Urothelium cell line (cell line): ENCODE measurements around the gene SIK2.
"Not testable (repeated sequence)": the region's sequence is repeated elsewhere in the genome, so short reads cannot be mapped to it uniquely, and the experiment has no call there.

Experiments
- DNase-seq: peaks from one replicate; pipeline ENCODE4 v3.0.0; 2011; ENCODE audit warnings: low spot score, mixed read lengths
- FAIRE-seq: peaks from 2 replicates; lab custom pipeline; 2011; peaks lifted over from hg19 to GRCh38; lab: Jason Lieb, UNC

SIK2 gene

GRCh38 chr11:111654601-111655000 is 52.4 kb downstream of the SIK2 start:
- DNase-seq (no peak), FAIRE-seq (peak; percentile 5)

GRCh38 chr11:111655924-111656323 is 53.7 kb downstream of the SIK2 start:
- no peak for FAIRE-seq

GRCh38 chr11:111657905-111658304 is 55.7 kb downstream of the SIK2 start:
- FAIRE-seq, result not testable (repeated sequence)

More at GRCh38 chr11:111655924-111656323, 53.7 kb downstream of the SIK2 start:
- DNase-seq, result no peak

GRCh38 chr11:111658493-111658892 is 56.2 kb downstream of the SIK2 start:
- DNase-seq, FAIRE-seq: not testable (repeated sequence)

More at GRCh38 chr11:111657905-111658304, 55.7 kb downstream of the SIK2 start:
- not testable (repeated sequence) for DNase-seq

GRCh38 chr11:111659201-111660115 is 57.2 kb downstream of the SIK2 start:
- FAIRE-seq, result no peak
- no peak for DNase-seq

- DNase-seq (no peak), FAIRE-seq (no peak)
These were observed 58.6 kb downstream of the SIK2 start for GRCh38 chr11:111660822-111661221.

GRCh38 chr11:111663820-111664219 is 61.6 kb downstream of the SIK2 start:
- FAIRE-seq (no peak), DNase-seq (peak; percentile 11)

GRCh38 chr11:111665777-111666176 is 63.5 kb downstream of the SIK2 start:
- FAIRE-seq, result no peak
- peak; percentile 54 for DNase-seq

GRCh38 chr11:111668980-111669379 is 66.7 kb downstream of the SIK2 start:
- DNase-seq (no peak), FAIRE-seq (no peak)

GRCh38 chr11:111671383-111671782 is 69.1 kb downstream of the SIK2 start:
- no peak for DNase-seq
- peak; percentile 79 for FAIRE-seq

- no peak for FAIRE-seq
- DNase-seq, result no peak
These were observed 70.7 kb downstream of the SIK2 start for GRCh38 chr11:111672949-111673348.

GRCh38 chr11:111674941-111675340 is 72.7 kb downstream of the SIK2 start:
- FAIRE-seq (peak; percentile 23), DNase-seq (no peak)

GRCh38 chr11:111675891-111676290 is 73.6 kb downstream of the SIK2 start:
- DNase-seq, result no peak
- FAIRE-seq, result no peak

- no peak for FAIRE-seq
- peak; percentile 52 for DNase-seq
These were observed 74.8 kb downstream of the SIK2 start for GRCh38 chr11:111676878-111677585.

- DNase-seq (no peak), FAIRE-seq (no peak)
These were observed 78.4 kb downstream of the SIK2 start for GRCh38 chr11:111680486-111681175.

GRCh38 chr11:111683806-111684205 is 81.6 kb downstream of the SIK2 start:
- FAIRE-seq, result no peak
- no peak for DNase-seq

GRCh38 chr11:111684251-111684650 is 82.0 kb downstream of the SIK2 start:
- no peak for DNase-seq
- FAIRE-seq, result no peak

- DNase-seq, result no peak
- FAIRE-seq, result no peak
These were observed 85.8 kb downstream of the SIK2 start for GRCh38 chr11:111688013-111688412.

GRCh38 chr11:111691176-111691575 is 88.9 kb downstream of the SIK2 start:
- FAIRE-seq (no peak), DNase-seq (no peak)

- FAIRE-seq (no peak), DNase-seq (no peak)
These were observed 89.5 kb downstream of the SIK2 start for GRCh38 chr11:111691741-111692140.
